NCI-H526 (cell line): Measurements from ENCODE around the gene ZNF311.
A peak's percentile ranks its signal among the peaks of the same experiment; 100 is the strongest.

Experiments
- DNase-seq, 2 experiments: peaks; one replicate each; lab custom pipeline; 2025; lab: John Stamatoyannopoulos, UW

ZNF311 gene

GRCh38 chr6:29005183-29005885 lies at the start of gene ZNF311:
ZNF311 (minus strand) TSS chr6:29005315; CDS start chr6:29003954, 1,361 bp downstream.
- peak; percentile 7 to 49 for DNase-seq

- DNase-seq = no peak
These were observed 46.6 kb upstream of the ZNF311 start for GRCh38 chr6:29051680-29052079.

- DNase-seq = no peak
These were observed 40.0 kb upstream of the ZNF311 start, which contains the start of gene OR2W1 for GRCh38 chr6:29045075-29045474. OR2W1 (minus strand) TSS chr6:29045175; CDS start chr6:29045175, 0 bp downstream.

- no peak for DNase-seq
These were observed 30.8 kb upstream of the ZNF311 start for GRCh38 chr6:29035951-29036350.

DNA sequence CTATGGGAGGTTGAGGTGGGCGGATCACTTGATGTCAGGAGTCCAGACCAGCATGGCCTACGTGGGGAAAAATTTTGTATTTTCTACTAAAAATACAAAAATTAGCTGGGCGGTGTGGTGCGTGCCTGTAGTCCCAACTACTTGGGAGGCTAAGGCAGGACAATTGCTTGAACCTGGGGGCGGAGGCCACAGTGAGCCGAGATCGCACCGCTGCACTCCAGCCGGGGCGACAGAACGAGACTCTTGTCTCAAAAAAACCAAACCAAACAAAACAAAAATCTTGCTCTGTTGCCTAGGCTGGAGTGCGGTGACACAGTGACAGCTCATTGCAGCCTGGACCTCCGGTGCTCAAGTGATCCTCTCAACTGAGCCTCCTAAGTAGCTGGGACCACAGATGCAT lies 23.7 kb upstream of the ZNF311 start:
- no peak for DNase-seq

- no peak for DNase-seq
These were observed 20.9 kb upstream of the ZNF311 start for GRCh38 chr6:29025927-29026585.

- DNase-seq = no peak
These were observed 16.3 kb upstream of the ZNF311 start for GRCh38 chr6:29021434-29021833.

DNA sequence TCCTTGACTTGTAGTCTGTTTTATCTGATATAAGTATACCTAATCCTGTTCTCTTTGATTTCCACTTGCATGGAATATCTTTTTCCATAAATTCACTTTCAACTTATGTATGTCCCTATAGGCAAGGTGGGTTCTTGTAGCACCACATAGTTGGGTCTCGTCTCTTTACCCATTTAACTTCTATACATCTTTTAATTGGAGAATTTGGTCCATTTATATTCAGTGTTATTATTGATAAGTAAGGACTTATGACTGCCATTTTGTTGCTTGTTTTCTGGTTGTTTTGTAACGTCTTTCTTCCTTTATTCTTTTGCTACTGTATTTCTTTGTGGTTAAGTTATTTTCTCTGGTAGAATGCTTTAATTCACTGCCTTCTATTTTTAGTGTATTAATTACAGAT lies 14.5 kb upstream of the ZNF311 start:
- no peak for DNase-seq

GRCh38 chr6:29017428-29017802 lies 12.3 kb upstream of the ZNF311 start:
- no peak for DNase-seq

- DNase-seq = peak; percentile 61 to 85
These were observed 11.7 kb upstream of the ZNF311 start for GRCh38 chr6:29016559-29017427.

DNA sequence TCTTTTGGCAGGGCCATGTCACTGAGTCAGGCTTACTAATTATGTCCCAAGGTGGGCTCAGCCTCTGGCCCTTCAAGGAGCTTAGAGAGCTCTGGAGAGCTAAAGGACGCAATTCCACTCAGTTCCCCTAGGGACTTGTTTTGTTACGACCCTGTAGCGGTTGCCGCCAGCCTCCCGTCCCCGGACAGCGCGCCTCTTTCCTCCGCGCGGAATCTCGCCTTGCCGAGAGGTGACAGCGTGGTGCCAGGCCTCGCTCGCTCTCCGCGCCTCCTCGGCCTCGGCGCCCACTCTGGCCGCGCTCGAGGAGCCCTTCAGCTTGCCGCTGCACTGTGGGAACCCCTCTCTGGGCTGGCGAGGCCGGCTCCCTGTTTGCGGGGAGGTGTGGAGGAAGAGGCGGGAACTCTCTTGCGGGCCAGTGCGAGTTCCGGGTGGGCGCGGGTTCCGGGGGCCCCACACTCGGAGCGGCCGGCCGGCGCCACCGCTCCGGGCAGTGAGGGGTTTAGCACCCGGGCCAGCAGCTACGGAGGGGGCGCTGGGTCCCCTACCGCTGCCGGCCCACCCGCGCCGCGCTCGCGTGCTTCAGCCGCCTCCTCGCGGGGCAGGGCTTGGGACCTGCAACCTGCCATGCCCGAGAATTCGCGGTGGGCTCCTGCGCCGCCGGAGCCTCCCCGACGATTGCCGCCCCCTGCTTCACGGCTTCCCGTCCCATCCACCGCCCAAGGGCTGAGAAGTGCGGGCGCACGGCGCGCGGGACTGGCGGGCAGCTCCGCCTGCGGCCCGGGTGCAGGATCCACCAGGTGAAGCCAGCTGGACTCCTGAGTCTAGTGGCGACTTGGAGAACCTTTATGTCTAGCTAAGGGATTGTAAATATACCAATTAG lies 9.9 kb upstream of the ZNF311 start:
- no peak for DNase-seq

GRCh38 chr6:29011276-29011734 lies 6.2 kb upstream of the ZNF311 start:
- peak; percentile 20 to 63 for DNase-seq

DNA sequence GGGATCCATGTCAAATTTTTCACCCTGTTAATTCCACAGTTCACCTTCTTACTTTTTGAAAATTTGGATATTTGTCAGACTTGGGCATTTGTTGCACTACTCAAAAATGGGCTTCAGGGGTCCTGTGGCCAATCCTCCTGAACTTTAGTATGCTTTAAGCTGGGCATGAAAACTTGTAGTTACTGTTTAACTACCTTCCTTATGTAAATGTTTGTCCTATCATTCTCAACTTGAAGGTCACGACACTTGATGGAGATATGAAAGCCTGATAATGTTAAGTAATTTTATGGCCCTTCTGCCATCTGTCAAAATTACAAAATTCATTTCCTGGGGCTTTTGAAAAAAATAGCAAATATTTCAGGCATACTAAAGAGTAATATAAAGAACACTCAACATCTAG lies 4.2 kb upstream of the ZNF311 start:
- DNase-seq = no peak

DNA sequence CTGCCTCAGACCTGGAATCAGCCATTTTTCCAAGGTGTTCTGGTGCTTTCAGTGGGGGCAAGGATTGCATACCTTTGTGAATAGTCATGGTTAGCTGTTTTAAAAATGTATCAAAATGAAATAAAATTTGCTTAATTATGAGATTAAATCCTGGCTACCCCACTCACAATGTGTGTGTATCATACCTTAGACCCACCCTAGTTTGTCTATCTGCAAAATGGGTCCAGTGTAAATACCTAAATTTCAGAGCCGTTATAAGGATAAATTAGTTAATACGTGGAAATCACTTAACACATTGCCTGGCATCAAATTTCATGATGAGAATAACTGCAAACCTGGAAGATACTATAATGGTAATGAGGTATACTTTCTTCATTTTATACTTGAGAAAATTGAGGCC lies 3.0 kb upstream of the ZNF311 start:
- DNase-seq = no peak

DNA sequence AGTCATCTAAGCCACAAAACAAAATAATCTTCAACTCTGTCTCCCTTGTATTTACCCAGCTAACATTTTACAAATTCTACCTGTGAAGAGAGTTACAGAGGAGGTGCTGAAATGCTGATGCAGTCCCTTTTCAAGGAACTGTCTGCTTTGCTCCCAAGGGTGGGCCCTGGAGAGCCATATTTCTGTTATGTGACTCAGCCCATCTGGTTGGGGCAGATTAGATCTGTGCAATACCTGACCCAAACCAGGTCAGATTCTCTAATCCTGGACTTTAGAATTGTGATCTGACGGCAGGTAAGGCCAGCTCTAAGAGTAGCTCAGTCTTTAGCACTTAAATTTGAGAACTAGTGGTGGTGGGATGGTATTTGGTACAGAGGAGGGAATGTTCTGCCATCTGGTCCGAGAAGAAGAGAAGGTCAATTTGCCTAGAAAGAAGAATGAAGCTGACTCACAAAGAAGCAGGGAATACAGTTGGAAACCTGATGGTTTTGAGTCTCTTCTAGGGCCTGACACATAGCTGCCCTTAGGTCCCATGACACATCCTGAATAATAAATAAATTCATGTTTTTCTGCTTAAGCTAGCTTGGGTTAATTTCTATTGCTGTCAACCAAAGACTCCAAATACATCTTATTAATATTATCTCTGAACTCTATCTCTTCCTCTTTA lies 8.1 kb downstream of the ZNF311 start:
- DNase-seq = no peak

GRCh38 chr6:28995093-28995650 lies 9.9 kb downstream of the ZNF311 start:
- no peak for DNase-seq

- DNase-seq = no peak
These were observed 16.4 kb downstream of the ZNF311 start for GRCh38 chr6:28988536-28989311.

DNA sequence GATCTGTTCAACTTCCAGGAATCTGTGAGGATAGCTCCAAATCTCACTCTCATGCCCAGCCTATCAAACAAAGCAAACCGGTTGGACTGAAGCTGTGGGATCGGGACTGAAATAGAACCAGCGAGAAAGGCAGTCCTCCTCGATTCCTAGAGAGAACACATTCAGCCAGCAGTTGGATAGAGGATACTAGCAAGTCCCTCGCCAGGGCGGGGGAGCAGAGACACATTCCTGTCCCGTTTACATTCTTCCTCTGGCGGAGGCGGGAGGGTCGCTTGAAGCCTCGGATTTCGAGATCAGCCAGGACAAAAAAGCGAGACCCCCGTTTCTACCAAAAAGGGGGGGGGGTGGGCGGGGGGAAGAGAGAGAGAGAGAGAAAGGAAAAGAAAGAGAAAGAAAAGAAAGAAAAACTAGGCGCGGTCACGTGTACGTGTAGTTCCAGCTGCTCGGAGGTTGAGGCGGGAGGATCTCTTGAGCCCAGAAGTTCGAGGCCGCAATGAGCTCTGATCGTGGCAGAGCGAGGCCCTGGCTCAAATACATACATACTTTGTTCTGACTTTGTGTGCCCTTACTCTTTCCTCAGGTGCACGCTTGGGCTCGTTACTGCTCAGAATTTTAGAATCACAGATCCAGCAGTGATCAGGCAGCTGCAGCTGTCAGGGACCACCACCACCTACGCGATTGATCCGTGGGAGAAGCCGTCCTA lies 19.5 kb downstream of the ZNF311 start:
- DNase-seq = peak; percentile 96 to 97

DNA sequence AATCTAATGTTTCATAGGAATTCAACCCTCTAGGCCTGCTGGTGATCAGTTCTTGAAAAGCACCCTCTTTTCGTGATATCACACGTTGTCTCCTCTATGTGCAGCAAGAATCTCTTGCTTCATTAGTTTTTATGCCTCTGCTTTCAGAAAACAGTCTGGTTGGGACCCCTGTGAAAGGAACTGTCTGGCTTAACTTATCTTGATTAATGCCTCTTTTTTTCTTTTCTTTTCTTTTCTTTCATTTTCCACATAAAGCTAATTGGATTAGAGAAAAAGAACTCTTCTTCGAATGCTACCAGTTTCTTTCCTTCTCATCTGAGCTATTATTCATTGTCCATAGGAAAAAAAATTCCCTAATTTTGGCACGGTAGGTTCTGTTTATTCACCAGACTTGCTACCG lies 21.3 kb downstream of the ZNF311 start:
- no peak for DNase-seq
